Skin of body (tissue), 2 donors: ENCODE results near the gene SEC63. TPM values are rescaled to one million over a fixed set of nuclear protein-coding genes. Genes with fewer than 3 reads are reported as not detected.
"Not testable (repeated sequence)": the region's sequence is repeated elsewhere in the genome, so short reads cannot be mapped to it uniquely, and the experiment has no call there.

Experiments used
- DNase-seq: peaks from one replicate; lab custom pipeline; 2025; lab: John Stamatoyannopoulos, UW
- total RNA-seq: library from RNA; depleted of rRNA; stranded (reverse); fragments of >200 nt; gene quantifications from one replicate; pipeline ENCODE4 v1.2.3, GENCODE V29; 2014

The SEC63 gene
- total RNA-seq, 1 donor from 2014 or later = 51.6 TPM

DNA sequence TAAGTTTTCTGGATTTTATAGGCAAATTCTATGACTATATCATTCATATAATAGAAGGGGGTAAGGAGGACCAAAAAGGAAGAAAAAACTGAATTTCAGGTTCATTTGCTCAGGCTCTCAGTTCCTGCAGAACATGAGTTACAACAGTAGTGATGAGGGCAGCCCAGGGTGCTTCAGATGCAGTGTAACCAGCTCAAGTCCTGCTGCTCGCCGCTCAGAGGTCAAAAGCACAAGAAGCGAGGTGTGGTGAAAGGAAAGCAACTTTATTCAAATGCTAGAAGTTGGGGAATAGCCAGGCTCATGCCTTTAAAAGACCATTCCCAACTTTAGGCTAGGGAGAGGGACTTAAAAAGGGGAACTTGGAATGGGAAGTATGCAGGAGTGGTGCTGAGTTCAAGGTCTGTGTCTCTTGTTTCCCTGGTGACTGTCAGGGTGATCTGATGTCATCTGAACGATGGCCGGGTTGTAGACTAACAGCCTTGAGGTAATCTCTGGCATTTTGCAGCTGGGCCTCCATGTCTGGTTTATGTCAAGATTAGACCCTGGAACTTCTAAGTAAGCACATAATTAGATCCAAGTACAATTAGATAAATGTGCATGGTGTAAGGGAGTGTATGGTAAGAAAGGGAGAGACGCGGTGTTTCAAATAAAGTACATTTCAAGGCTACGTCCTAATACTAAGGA is 14.5 kb upstream of the SEC63 start:
- DNase-seq = no peak

DNA sequence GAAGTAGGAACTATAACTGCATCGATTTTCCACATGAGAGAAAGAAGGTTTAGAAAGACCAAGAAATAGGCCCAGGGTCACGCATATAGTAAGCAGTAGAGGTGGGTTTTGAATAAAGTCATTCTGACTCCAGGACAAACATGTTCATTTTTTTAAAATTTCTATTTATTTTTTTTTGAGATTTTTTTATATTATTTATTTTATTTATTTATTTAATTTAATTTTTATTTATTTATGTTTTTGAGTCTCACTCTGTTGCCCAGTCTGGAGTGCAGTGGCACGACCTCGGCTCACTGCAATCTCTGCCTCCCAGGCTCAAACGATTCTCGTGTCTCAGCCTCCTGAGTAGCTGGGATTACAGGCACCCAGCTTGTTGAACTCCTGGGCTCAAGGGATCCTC is 13.2 kb upstream of the SEC63 start:
- DNase-seq = no peak

DNA sequence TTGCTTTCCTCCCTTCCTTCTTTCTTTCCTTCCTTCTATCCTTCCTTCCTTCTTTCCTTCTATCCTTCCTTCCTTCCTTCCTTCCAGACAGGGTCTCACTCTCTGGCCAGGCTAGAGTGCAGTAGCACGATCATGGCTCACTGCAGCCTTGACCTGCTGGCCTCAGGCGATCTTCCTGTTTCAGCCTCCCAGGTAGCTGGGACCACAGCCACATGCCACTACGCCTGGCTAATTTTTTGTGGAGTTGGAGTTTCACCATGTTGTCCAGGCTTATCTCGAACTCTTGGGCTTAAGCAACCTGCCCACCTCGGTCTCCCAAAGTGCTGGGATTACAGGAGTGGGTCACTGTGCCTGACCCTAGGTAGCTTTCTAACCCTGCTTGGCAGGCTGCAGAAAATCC is 12.2 kb upstream of the SEC63 start:
- DNase-seq = no peak

DNA sequence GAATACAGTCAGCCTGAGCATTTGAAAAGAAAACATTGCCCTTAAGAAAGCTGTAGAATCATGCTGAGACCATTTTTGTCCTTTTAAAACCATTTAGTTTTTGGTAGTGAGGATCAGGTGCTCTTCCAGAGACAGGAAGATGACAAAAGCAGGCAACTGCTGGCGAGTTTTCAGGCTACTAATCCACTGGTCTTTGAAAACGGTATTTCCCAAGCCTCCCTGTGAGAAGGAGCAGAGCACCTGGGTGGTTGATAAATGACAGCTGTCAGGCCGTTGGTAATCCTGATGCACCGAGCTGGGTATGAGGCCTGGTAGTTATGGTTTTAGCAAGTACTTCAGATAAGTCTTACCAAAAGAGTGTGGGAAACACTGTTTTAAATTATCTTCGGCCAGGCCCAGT is 10.1 kb upstream of the SEC63 start:
- no peak for DNase-seq

DNA sequence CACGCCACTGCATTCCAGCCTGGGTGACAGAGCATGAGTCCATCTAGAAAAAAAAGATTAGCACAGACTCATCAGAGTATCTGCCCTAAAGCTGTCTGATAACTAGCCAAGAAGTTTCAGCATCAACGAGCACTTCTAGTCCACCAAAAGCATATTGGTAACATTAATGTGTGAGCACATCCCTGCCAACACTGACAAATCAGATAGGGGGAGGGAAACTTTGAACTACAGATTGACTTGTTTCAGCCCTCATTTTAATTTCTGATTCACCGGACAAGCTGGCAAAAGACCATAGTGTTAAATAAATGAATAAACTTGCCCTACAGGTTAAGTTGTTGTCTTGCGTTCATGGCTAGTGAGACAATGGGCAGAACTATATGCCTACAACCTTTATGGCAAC is 7.7 kb upstream of the SEC63 start:
- no peak for DNase-seq

DNA sequence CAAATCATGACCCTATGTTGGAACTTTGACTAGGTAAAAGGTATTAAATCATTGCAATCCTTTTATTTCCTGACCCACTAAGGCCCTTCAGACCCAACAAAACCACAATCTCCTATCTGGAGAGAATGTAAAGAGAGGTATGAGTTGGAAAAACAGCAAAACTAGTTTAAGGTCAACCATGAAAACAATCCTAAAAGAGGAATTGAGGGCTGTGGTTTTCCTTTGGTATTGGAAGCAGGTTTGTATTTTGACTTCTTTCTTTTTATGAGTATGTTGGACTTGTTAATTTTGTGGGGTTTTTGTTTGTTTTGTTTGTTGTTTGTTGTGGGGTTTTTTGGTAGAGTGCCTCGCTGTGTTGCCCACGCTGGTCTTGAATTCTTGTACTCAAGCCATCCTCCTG is 4.7 kb upstream of the SEC63 start:
- DNase-seq = no peak

DNA sequence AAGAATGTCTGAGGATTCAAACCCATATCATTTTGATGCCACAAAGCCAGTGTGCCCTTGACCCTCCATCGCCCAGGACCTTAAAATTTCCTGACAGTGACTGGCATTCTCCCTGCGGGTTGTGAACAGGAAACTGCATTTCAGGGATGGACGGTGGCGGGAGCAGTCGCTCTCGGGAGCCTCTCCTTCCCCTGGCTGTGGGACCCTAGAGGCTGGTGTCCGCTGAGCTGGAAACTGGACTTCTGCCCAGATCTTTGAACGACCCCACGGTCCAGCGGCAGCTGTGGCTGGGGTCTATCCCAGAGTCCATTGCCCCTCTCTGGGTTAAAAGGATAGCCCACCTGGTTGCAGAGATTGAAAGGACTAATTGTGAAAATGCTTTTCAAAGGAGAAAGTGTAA is 1.4 kb upstream of the SEC63 start:
- no peak for DNase-seq

DNA sequence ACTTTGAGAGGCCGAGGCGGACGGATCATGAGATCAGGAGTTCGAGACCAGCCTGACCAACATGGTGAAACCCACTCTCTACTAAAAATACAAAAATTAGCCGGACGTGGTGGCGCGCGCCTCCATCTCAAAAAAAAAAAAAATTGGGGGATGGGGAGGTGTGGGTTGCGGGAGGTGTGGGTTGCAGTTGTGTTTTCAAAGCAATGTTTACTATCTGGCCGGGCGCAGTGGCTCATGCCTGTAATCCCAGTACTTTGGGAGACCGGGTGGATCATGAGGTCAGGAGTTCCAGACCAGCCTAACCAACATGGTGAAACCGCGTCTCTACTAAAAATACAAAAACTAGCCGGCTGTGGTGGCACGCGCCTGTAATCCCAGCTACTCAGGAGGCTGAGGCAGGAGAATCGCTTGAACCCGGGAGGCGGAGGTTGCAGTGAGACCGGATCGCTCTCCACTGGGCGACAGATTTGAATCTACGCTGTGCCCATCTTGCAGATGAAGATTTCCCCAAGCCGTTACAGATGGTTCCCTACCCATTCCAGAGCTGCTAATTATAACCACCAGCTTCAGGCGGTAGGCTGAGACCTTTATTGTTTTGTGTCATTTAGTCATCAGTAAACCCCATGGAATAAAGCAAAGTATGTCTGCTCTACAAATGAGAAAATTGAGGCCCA is 818 bp upstream of the SEC63 start:
- DNase-seq = not testable (repeated sequence)

DNA sequence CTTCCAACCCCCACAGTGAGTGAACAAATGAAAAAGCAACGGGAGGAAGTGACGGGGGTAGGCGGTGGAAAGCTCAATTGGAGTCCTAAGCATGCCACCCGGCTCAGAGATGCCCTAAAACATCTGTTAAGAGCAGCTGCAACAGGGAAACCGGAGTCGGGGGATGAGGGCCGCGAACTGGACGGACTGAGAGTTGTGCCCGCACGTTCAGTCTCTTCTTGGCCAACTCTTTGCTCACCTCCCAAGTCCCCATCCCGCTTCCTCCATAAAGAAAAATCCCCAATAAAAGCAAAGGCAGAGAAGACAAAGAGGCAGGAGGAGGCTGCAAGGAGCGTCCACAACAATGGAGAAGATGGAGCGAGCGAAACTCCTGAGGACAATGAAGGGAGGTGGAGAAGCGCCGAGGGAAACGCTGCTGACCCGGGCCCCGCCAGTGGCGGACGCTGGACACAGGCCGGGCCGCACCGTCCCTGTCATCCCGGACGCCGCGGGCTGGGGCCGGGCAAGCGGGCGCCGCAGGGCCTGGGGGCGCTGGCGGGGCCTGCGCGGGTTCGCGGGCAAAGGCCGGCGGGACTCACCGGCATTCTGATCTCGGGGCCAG is 600 bp downstream of the SEC63 start:
- DNase-seq = peak; percentile 86

DNA sequence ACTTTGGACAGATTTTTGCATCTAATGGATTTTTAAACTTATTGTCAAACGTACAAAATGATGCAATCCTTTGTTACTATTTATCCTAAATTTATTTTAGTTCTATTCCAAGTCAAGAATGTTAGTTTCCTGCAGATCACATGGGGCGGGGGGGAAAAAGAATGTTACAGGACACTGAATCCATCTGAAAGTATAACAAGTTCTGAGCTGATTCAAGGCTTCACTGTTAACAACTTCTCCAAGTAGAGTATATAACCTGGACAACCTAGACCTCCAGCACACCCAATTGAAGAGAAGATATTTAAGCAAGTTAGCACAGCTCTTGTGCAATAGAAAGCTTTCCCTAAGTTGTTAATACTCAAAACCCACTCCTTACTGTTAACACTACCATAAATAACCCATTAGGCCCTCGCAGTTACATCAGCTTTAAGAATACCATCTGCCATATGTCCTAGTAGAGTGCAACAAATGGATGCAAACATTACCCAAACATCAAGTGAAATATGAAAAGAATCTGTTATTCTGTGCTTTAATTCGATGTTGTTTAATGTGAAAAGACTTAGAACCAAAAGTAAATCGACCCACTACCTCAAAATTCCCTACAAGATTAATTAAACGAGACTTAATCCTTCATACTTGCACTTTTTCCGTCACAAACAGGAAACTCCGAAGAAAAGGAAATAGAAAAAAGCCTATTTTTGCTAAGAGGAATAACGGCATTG is 1.3 kb downstream of the SEC63 start:
- peak; percentile 67 for DNase-seq

DNA sequence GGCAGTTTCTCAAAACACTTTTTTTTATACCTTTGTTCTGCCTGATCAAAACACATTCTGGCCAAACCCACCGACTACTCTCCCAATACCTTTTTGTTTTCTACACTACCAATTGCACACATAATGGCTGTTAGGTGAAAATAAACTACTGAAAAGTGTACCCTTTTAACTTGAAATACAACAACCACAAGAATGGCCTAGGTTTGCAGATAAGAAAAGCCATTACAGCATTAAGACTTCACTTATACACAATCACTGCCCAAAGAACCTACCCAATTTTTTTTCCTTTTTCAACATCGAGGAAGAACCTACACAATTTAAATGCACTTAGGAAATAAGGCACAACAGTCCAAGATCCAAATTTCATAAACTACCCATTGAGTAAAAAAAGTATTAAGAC is 1.8 kb downstream of the SEC63 start:
- no peak for DNase-seq

DNA sequence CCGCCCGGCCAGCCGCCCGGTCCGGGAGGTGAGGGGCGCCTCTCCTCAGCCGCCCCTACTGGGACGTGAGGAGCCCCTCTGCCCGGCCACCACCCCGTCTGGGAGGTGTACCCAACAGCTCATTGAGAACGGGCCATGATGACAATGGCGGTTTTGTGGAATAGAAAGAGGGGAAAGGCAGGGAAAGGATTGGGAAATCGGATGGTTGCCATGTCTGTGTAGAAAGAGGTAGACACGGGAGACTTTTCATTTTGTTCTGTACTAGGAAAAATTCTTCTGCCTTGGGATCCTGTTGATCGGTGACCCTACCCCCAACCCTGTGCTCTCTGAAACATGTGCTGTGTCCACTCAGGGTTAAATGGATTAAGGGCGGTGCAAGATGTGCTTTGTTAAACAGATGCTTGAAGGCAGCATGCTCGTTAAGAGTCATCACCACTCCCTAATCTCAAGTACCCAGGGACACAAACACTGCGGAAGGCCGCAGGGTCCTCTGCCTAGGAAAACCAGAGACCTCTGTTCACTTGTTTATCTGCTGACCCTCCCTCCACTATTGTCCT is 4.1 kb downstream of the SEC63 start:
- DNase-seq = not testable (repeated sequence)

DNA sequence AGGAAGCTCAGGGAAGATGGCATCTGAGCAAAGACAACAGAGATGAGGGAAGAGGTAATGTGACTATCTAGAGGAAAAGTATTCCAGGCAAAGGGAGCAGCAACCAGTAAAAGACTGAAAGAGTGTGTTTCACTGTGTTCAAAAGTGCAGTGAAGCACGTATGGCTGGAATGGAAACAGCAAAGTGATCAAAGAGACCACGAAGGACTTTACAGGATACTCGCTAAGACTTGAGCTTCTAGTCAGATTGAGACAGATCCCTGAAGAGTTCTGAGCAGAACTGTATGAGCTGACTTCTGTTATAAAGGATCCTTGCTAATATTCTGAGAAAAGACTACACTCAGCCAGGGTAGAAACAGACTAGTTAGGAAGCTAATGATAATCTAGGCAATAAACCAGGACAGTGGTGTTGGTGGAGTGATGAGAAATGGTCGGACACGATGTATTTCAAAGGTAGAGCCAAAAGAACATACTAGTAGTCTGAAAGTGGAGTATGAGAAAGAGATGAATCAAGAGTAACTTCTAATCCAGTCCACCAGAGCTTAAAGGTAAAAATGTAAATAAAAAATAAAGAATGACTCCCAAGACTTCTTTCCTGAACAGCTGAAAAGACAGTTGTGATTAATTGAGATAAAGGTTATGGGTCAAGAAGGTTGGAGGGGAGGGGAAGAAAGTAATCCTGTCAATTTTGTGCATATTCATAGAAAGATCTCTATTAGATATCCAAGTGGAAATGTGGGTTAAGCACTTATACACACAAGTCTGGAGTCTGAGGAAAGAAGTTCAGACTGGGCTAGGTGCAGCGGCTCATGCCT is 14.2 kb downstream of the SEC63 start:
- no peak for DNase-seq

DNA sequence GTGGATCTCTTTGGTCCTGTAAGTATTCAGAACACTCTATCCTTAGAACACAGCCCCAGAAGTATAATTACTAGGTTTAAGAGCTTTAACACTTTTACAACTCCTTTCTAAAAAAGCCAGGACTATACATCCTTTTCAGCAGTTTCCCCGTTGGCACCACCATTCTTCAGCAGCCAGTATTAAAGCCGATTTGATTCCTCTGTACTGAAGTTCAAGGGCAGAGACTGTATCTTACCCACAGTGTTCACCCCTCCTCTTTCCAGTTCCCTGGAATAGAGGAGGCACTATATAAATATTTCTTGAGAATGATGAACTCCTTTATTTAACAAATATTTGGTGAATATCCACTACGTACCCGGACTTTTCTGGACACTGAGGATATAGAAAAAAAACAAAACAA is 15.9 kb downstream of the SEC63 start:
- DNase-seq = no peak

DNA sequence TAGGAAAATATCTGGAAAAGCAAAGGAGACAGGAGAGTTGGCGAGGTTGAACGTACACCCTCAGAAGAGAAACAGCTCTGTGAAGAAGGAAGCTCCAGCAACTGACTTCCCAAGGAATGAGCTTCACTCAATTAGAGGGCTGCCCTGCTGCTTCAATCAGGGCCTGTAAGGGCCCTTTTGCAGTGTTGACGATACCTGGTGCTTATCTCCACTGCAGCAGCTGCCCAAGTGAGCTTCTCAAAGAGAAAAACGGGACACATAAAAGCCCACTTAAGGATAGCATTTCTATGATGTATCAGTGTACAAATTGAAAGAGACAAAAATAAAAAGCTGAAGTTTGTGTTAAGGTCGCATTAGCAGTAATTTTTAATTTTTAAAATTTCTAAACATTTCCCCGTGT is 16.4 kb downstream of the SEC63 start:
- no peak for DNase-seq

DNA sequence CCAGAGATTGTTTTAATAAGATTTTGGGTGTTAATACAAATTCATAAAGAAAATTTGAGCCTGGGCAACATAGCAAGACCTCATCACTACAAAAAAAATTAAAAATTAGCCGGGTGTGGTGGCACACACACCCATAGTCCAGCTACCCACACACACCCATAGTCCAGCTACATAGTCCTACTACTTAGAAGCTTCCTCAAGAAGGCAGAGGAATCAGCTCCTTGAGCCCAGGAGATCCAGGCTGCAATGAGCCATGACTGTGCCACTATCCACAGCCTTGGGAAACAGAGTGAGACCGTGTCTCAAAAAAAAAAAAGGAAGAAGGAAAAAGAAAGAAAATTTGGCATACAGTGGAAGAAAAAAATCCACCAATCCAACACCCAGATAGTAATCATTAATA is 16.8 kb downstream of the SEC63 start:
- DNase-seq = no peak

DNA sequence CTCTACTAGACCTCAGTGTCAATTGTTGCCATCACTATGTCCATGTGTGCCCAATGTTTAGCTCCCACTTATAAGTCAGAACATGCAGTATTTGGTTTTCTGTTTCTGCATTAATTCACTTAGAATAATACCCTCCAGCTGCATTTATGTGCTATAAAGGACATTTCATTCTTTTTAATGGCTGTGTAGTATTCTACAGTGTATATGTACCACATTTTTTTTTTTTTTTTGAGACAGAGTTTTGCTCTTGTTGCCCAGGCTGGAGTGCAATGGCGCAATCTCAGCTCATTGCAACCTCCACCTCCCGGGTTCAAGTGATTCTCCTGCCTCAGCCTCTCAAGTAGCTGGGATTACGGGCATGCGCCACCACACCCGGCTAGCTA is 21.1 kb downstream of the SEC63 start:
- not testable (repeated sequence) for DNase-seq

DNA sequence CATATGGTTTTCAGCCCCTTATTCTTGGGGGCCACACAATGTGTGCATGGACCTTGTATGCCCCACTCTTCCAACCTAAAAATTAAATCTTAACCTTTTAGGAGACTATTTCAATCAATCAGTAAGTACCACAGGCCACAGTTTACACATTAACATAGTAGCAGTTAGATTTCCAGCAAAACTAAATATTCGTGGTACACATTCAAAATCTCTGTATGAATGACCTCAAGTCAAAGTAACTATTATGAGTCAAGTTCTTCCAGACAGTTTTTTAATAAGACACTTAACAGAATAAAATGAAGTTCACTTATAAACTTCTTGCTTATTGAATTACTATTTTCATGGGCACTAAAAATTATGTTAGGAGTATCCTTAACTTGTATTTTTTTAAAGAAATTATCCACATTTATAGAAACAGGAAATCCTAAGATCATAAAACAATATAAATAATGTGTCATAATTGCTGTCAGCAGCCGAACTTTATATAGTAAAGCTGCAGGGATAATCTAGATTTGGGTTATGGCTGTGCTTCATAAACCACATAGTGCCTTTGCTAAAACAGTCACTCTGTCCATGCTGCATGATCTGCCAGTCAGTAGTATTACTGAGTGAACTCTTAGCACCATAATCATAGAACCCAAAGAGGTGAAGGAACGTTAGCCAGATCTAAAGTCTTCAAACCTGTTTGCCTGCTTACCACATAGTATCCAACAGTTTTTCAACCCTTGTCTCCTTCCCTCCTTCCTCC is 21.7 kb downstream of the SEC63 start:
- no peak for DNase-seq

DNA sequence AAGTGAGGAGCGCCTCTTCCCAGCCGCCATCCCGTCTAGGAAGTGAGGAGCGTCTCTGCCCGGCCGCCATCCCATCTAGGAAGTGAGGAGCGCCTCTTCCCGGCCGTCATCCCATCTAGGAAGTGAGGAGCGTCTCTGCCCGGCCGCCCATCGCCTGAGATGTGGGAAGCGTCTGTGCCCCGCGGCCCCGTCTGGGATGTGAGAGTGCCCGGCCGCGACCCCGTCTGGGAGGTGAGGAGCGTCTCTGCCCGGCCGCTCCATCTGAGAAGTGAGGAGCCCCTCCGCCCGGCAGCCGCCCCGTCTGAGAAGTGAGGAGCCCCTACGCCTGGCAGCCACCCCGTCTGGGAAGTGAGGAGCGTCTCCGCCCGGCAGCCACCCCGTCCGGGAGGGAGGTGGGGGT is 23.8 kb downstream of the SEC63 start:
- DNase-seq = not testable (repeated sequence)

DNA sequence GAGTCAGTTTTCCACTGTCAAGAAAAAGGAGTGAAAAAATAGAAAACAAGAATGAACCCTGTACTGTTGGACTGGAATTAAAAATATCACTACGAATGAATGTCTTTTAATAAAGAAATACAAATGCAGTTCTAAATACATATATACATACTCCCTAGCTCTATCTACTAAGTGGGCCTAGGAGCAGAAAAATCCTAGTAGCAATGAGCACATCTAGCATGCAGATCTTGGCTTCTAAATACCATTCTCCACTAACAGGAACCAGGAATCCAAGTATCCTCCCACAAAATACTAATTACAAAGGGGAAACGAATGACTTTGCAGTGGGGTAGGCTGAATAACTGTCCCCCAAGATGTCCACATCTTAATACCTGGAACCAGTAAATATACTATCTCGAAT is 25.4 kb downstream of the SEC63 start:
- no peak for DNase-seq
